ENCODE measurements around the gene B4GALNT1. TPM values are rescaled to one million over a fixed set of nuclear protein-coding genes. Genes with fewer than 3 reads are reported as not detected.
"Not testable (repeated sequence)": the region's sequence is repeated elsewhere in the genome, so short reads cannot be mapped to it uniquely, and the experiment has no call there.

B4GALNT1 gene
- total RNA-seq, 1 experiment from 2014 or later: 0.40 TPM

DNA sequence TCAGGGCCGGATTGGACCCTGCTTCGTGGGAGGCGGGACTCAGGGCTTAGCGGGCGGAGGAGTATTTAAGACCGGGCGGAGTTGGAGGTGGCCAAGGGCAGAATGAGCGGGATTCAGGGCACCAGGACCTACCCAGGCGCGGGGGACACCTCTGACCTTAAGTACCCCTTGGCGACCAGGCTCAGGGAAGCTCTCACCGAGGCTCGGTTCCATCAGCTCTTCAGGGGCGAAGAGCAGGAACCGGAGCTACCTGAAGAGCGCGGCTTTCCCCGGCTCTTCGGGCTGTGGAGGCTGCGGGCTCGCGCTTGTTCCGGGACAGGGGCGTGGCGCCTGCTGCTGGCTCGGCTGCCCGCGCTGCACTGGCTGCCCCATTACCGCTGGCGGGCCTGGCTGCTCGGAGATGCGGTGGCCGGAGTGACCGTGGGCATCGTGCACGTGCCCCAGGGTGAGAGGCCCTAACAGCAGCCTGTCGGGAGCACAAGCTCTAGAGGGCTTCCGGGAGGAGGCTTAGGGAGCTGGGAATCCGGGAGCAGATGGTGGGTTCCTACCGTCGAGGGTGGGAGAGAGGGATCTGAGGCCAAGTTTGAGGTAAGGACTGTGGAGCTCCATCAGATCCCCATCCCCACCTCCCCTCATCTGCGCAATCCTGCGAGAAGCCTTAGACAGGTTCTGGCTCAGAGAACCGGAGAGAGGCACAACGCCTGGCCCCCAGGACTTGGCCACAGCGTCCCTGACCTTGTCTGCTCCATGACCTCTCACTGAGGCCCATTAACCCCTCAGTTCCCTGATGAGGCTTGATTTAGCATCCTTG lies 13.4 kb downstream of the B4GALNT1 start:
- H3K4me1 Mint-ChIP-seq (ENCODE audit: insufficient read depth, unreplicated experiment): peaks cover 5% of the 10 kb centered on the region
- POLR2A ChIA-PET: no interaction called here
- H3K9me3 Mint-ChIP-seq (ENCODE audit: unreplicated experiment): no peaks in the 10 kb centered on the region
- TF ChIP-seq, protein P1, sequence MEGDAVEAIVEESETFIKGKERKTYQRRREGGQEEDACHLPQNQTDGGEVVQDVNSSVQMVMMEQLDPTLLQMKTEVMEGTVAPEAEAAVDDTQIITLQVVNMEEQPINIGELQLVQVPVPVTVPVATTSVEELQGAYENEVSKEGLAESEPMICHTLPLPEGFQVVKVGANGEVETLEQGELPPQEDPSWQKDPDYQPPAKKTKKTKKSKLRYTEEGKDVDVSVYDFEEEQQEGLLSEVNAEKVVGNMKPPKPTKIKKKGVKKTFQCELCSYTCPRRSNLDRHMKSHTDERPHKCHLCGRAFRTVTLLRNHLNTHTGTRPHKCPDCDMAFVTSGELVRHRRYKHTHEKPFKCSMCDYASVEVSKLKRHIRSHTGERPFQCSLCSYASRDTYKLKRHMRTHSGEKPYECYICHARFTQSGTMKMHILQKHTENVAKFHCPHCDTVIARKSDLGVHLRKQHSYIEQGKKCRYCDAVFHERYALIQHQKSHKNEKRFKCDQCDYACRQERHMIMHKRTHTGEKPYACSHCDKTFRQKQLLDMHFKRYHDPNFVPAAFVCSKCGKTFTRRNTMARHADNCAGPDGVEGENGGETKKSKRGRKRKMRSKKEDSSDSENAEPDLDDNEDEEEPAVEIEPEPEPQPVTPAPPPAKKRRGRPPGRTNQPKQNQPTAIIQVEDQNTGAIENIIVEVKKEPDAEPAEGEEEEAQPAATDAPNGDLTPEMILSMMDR (IDR thresholded peaks at IDR 0.05; ENCODE audit: unreplicated experiment): no peak
- intact Hi-C loops (cut with micrococcal nuclease): loop anchor here (2.0 kb wide), 1 partner anchor 161 kb away; the partner anchor contains the start of gene GLI1
- DNase-seq (ENCODE audit: unreplicated experiment): no peak
- H3K27me3 Mint-ChIP-seq (ENCODE audit: insufficient read depth, unreplicated experiment): peaks cover 71% of the 10 kb centered on the region
- H3K4me3 Mint-ChIP-seq (ENCODE audit: unreplicated experiment): no peak overlapping the region
- no TSS peak for BruUV-seq (replicated peaks)
- CTCF ChIA-PET: interaction anchor here (0.6 to 4.2 kb wide), 11 partner anchors 11 to 810 kb away, joined by 3 to 72 read pairs (median 5); partner anchors contain the start of gene B4GALNT1
- H3K27ac Mint-ChIP-seq (ENCODE audit: low read depth, unreplicated experiment): no peak overlapping the region
- no peaks in the 10 kb centered on the region for H3K36me3 Mint-ChIP-seq (ENCODE audit: insufficient read depth, unreplicated experiment)

DNA sequence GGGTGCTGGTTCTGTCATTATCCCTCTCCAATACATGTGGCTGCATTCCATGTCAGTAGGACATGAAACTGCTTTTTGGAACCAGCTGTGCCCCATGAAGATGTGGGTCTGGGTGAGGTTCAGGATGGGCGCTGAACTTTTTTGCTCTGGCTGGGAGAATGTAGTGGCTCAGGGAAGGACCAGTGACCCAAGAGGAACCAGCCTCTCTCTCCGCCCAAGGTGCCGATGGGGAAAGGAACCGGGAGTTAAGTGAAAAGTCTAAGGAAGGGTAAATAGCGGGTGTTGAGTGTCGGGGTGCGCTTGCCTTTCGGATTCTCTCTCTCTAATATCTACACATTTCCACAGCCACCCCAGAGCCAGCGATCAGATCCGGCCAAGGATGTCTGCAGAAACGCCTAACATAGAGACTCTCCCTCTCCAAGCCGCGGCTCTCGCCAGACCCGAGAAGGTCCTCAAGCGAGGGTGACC lies 14.0 kb downstream of the B4GALNT1 start:
- intact Hi-C loops (cut with micrococcal nuclease): no loop called here
- TF ChIP-seq, protein P1 (IDR thresholded peaks at IDR 0.05; ENCODE audit: unreplicated experiment): no peak
- BruUV-seq (replicated peaks): no TSS peak
- H3K27me3 Mint-ChIP-seq (ENCODE audit: insufficient read depth, unreplicated experiment): peaks cover 64% of the 10 kb centered on the region
- peaks cover 5% of the 10 kb centered on the region for H3K4me1 Mint-ChIP-seq (ENCODE audit: insufficient read depth, unreplicated experiment)
- DNase-seq (ENCODE audit: unreplicated experiment): no peak
- H3K9me3 Mint-ChIP-seq (ENCODE audit: unreplicated experiment): no peaks in the 10 kb centered on the region
- ChIA-PET CTCF (interaction anchor here (0.6 to 4.2 kb wide), 5 partner anchors 12 to 51 kb away, joined by 3 to 72 read pairs (median 3); partner anchors contain the start of gene B4GALNT1), POLR2A (no interaction called here)
- H3K36me3 Mint-ChIP-seq (ENCODE audit: insufficient read depth, unreplicated experiment): no peaks in the 10 kb centered on the region
- H3K27ac Mint-ChIP-seq (ENCODE audit: low read depth, unreplicated experiment): no peak overlapping the region
- H3K4me3 Mint-ChIP-seq (ENCODE audit: unreplicated experiment): no peak overlapping the region

- H3K4me3 Mint-ChIP-seq (ENCODE audit: unreplicated experiment); H3K4me1 Mint-ChIP-seq (ENCODE audit: insufficient read depth, unreplicated experiment); H3K27ac Mint-ChIP-seq (ENCODE audit: low read depth, unreplicated experiment); POLR2A ChIA-PET; intact Hi-C loops (cut with micrococcal nuclease); DNase-seq (ENCODE audit: unreplicated experiment); BruUV-seq (replicated peaks); H3K36me3 Mint-ChIP-seq (ENCODE audit: insufficient read depth, unreplicated experiment); H3K9me3 Mint-ChIP-seq (ENCODE audit: unreplicated experiment): not testable (repeated sequence)
- CTCF ChIA-PET: interaction anchor here (1.1 to 1.3 kb wide), 2 partner anchors 13 to 14 kb away, joined by 3 to 6 read pairs; partner anchors contain the start of gene B4GALNT1
- peaks cover 58% of the 10 kb centered on the region for H3K27me3 Mint-ChIP-seq (ENCODE audit: insufficient read depth, unreplicated experiment)
These were observed 14.6 kb downstream of the B4GALNT1 start for GRCh38 chr12:57618431-57618830.

- intact Hi-C loops (cut with micrococcal nuclease): no loop called here
- no TSS peak for BruUV-seq (replicated peaks)
- Mint-ChIP-seq H3K27ac (ENCODE audit: low read depth, unreplicated experiment) (no peak overlapping the region), H3K4me1 (ENCODE audit: insufficient read depth, unreplicated experiment) (peaks cover 5% of the 10 kb centered on the region), H3K36me3 (ENCODE audit: insufficient read depth, unreplicated experiment) (no peaks in the 10 kb centered on the region), H3K9me3 (ENCODE audit: unreplicated experiment) (no peaks in the 10 kb centered on the region), H3K4me3 (ENCODE audit: unreplicated experiment) (no peak overlapping the region), H3K27me3 (ENCODE audit: insufficient read depth, unreplicated experiment) (peaks cover 54% of the 10 kb centered on the region)
- DNase-seq (ENCODE audit: unreplicated experiment): no peak
- TF ChIP-seq, protein P1 (IDR thresholded peaks at IDR 0.05; ENCODE audit: unreplicated experiment): no peak
- ChIA-PET CTCF (interaction anchor here (1.0 to 1.3 kb wide), 3 partner anchors 13 to 157 kb away, joined by 3 to 6 read pairs (median 4); partner anchors contain the start of gene B4GALNT1), POLR2A (interaction anchor here (2.0 kb wide), 1 partner anchor 12 kb away, joined by 5 read pairs; no protein-coding TSS in a partner anchor)
These were observed 15.1 kb downstream of the B4GALNT1 start for GRCh38 chr12:57617942-57618341.
